ENCODE results near the gene SMKR1. TPM values are rescaled to one million over a fixed set of nuclear protein-coding genes. Genes with fewer than 3 reads are reported as not detected.

Gene SMKR1
- total and polyA plus RNA-seq, 9 donors: 0.48 to 3.2 (median 0.67) TPM; not detected in 2

- Histone ChIP-seq H3K4me3 (no peak overlapping the region), H3K9me3 (no peaks in the 10 kb centered on the region), H3K4me1 (ENCODE audit: insufficient read depth) (no peaks in the 10 kb centered on the region), H3K27ac (no peak overlapping the region), H3K36me3 (no peaks in the 10 kb centered on the region), H3K27me3 (no peaks in the 10 kb centered on the region)
- DNase-seq: no peak
- intact Hi-C loops (cut with DNase I): no loop called here
- TF ChIP-seq POLR2A (IDR thresholded peaks at IDR 0.05) (no peak), EP300 (IDR thresholded peaks at IDR 0.05) (no peak), CTCF (IDR thresholded peaks at IDR 0.05) (no peak)
- WGBS, 3 donors: 84 to 85% (median 84%) methylated on average over 10 of the region's 10 CpGs
Measured at GRCh38 chr7:129513546-129513945, 11.2 kb downstream of the SMKR1 start.

GRCh38 chr7:129514683-129515082, 12.4 kb downstream of the SMKR1 start:
- TF ChIP-seq POLR2A (IDR thresholded peaks at IDR 0.05) (no peak), CTCF (IDR thresholded peaks at IDR 0.05) (no peak), EP300 (IDR thresholded peaks at IDR 0.05) (no peak)
- Histone ChIP-seq H3K4me1 (ENCODE audit: insufficient read depth) (no peaks in the 10 kb centered on the region), H3K27me3 (no peaks in the 10 kb centered on the region), H3K9me3 (no peaks in the 10 kb centered on the region), H3K36me3 (no peaks in the 10 kb centered on the region), H3K4me3 (no peak overlapping the region), H3K27ac (no peak overlapping the region)
- 46 to 48% (median 48%) methylated on average over 4 of the region's 4 CpGs for WGBS, 3 donors
- intact Hi-C loops (cut with DNase I): no loop called here
- DNase-seq: no peak

- no peak overlapping the region for H3K27ac ChIP-seq
- no peaks in the 10 kb centered on the region for H3K9me3 ChIP-seq
- intact Hi-C loops (cut with DNase I): no loop called here
- no peaks in the 10 kb centered on the region for H3K36me3 ChIP-seq
- H3K4me3 ChIP-seq: no peak overlapping the region
- no peaks in the 10 kb centered on the region for H3K27me3 ChIP-seq
- TF ChIP-seq EP300 (IDR thresholded peaks at IDR 0.05) (no peak), POLR2A (IDR thresholded peaks at IDR 0.05) (no peak), CTCF (IDR thresholded peaks at IDR 0.05) (no peak)
- WGBS, 3 donors: 26 to 50% (median 32%) methylated on average over 4 of the region's 4 CpGs
- DNase-seq: no peak
- no peaks in the 10 kb centered on the region for H3K4me1 ChIP-seq (ENCODE audit: insufficient read depth)
Measured at GRCh38 chr7:129515381-129515780, 13.1 kb downstream of the SMKR1 start.

- WGBS, 3 donors: 80 to 82% (median 81%) methylated on average over 6 of the region's 6 CpGs
- Histone ChIP-seq H3K4me1 (ENCODE audit: insufficient read depth) (no peaks in the 10 kb centered on the region), H3K27me3 (no peaks in the 10 kb centered on the region), H3K27ac (no peak overlapping the region), H3K4me3 (no peak overlapping the region), H3K36me3 (no peaks in the 10 kb centered on the region), H3K9me3 (no peaks in the 10 kb centered on the region)
- no peak for DNase-seq
- intact Hi-C loops (cut with DNase I): no loop called here
- TF ChIP-seq EP300 (IDR thresholded peaks at IDR 0.05) (no peak), CTCF (IDR thresholded peaks at IDR 0.05) (no peak), POLR2A (IDR thresholded peaks at IDR 0.05) (no peak)
Measured at GRCh38 chr7:129517931-129518330, 15.6 kb downstream of the SMKR1 start.

- WGBS, 3 donors: 31 to 46% (median 33%) methylated on average over 5 of the region's 5 CpGs
- H3K4me1 ChIP-seq (ENCODE audit: insufficient read depth): no peaks in the 10 kb centered on the region
- no peak for DNase-seq
- H3K4me3 ChIP-seq: no peak overlapping the region
- H3K27ac ChIP-seq: no peak overlapping the region
- no peak for TF ChIP-seq CTCF (IDR thresholded peaks at IDR 0.05)
- TF ChIP-seq EP300 (IDR thresholded peaks at IDR 0.05): no peak
- no peak for TF ChIP-seq POLR2A (IDR thresholded peaks at IDR 0.05)
- intact Hi-C loops (cut with DNase I): no loop called here
- no peaks in the 10 kb centered on the region for H3K27me3 ChIP-seq
- no peaks in the 10 kb centered on the region for H3K9me3 ChIP-seq
- H3K36me3 ChIP-seq: no peaks in the 10 kb centered on the region
Measured at GRCh38 chr7:129519464-129519863, 17.1 kb downstream of the SMKR1 start.

All from ovary (tissue), 9 donors.